Kidney (tissue), 14 donors: ENCODE measurements around the gene TRAFD1. TPM values are rescaled to one million over a fixed set of nuclear protein-coding genes. Genes with fewer than 3 reads are reported as not detected.

Experiments used
- DNase-seq, 5 donors: peaks; one replicate each; pipeline ENCODE4 v3.0.0-alpha.2; 2013 to 2020
- FAIRE-seq: peaks from 2 replicates; lab custom pipeline; 2012; peaks lifted over from hg19 to GRCh38; lab: Jason Lieb, UNC
- H3K27ac ChIP-seq, 2 donors: one replicate each; pipeline ENCODE4 v1.7.0; 2013; ENCODE audit warnings: low read depth in 2 of 2, low read length in 2 of 2, inconsistent platforms in 1 of 2
- H3K27me3 ChIP-seq: one replicate; pipeline ENCODE4 v1.7.1; 2013; ENCODE audit warnings: low read length, inconsistent platforms; ENCODE audit not compliant: control insufficient read depth, insufficient read depth
- H3K36me3 ChIP-seq, 3 donors: one replicate each; pipeline versions ENCODE4 v1.7.0 to v1.7.1; 2013; ENCODE audit warnings: low read length in 3 of 3, control low read depth in 1 of 3, inconsistent platforms in 1 of 3; ENCODE audit not compliant: insufficient read depth in 3 of 3, control insufficient read depth in 2 of 3
- H3K4me1 ChIP-seq, 3 donors: one replicate each; pipeline versions ENCODE4 v1.7.0 to v1.7.1; 2013; ENCODE audit warnings: low read length in 3 of 3, inconsistent platforms in 1 of 3, low read depth in 1 of 3; ENCODE audit not compliant: control insufficient read depth in 2 of 3, insufficient read depth in 2 of 3
- H3K4me3 ChIP-seq, 3 donors: one replicate each; pipeline versions ENCODE4 v1.7.0 to v1.8.1; 2013; ENCODE audit warnings: low read length in 3 of 3, control low read depth in 1 of 3, inconsistent platforms in 1 of 3
- H3K9ac ChIP-seq, 3 donors: one replicate each; pipeline versions ENCODE4 v1.7.0 to v1.7.1; 2013; ENCODE audit warnings: low read length in 3 of 3, control low read depth in 1 of 3, inconsistent platforms in 1 of 3
- H3K9me3 ChIP-seq, 3 donors: one replicate each; pipeline versions ENCODE4 v1.7.0 to v1.7.1; 2013; ENCODE audit warnings: low read length in 3 of 3, control low read depth in 1 of 3, inconsistent platforms in 1 of 3; ENCODE audit not compliant: control insufficient read depth in 2 of 3, insufficient read depth in 1 of 3
- CTCF ChIP-seq: IDR thresholded peaks from 3 replicates; pipeline ENCODE4 v1.5.1; 2012; ENCODE audit warnings: mild to moderate bottlenecking, moderate library complexity, borderline replicate concordance; ENCODE audit not compliant: insufficient read depth; ENCODE audit errors: extremely low read depth
- intact Hi-C: fragments of 100-400 bp; cut with DNase I; formaldehyde crosslinking; loops from one replicate; pipeline ENCODE4 v1.11.1; 2022
- polyA plus RNA-seq: library from polyadenylated mRNA; stranded (reverse); fragments of 350-450 nt; fragmentation: Illumina TruSeq; extraction: RNeasy Lipid Tissue Mini Kit (QIAGEN cat#74804); gene quantifications from one replicate; pipeline ENCODE4 v1.2.3, GENCODE V29; 2014; ENCODE audit warnings: low read depth, low replicate concordance; ENCODE audit not compliant: insufficient read depth
- total RNA-seq: library from RNA; stranded (reverse); fragmentation: NEBNext Ultra II Directional; extraction: Animal tissue kit (Norgen Biotek cat#: 25700); gene quantifications from one replicate; pipeline ENCODE4 v1.2.1, GENCODE V29; 2021
- donor health status: control.
- donor health status: control.
- donor health status: control.
- donor health status: control.
- donor health status: control.
- donor health status: DM: yes; HTN: yes; CAD: no.
- donor health status: Normal renal cell carcinoma (clear cell type).

Gene TRAFD1
- total and polyA plus RNA-seq, 2 donors from 2014 or later, result 16.4 to 27.1 TPM

- Histone ChIP-seq H3K36me3 (no peaks in the 10 kb centered on the region), H3K4me3 (no peak overlapping the region), H3K9ac (peak overlapping the region in 1 of 3 donors; percentile 7), H3K9me3 (no peaks in the 10 kb centered on the region), H3K27ac (peak overlapping the region in 1 of 2 donors; percentile 81), H3K4me1 (peaks cover 0 to 11% (median 7%) of the 10 kb centered on the region in 3 donors), H3K27me3 (no peaks in the 10 kb centered on the region)
- FAIRE-seq (no peak), DNase-seq (no peak)
- no peak for TF ChIP-seq CTCF
- intact Hi-C loops, result no loop called here
Observed at GRCh38 chr12:112112409-112113133, 12.8 kb upstream of the TRAFD1 start.

GRCh38 chr12:112115259-112116045 is 9.9 kb upstream of the TRAFD1 start:
- peaks cover 0 to 8% (median 6%) of the 10 kb centered on the region in 3 donors for H3K4me1 ChIP-seq
- H3K36me3 ChIP-seq, result no peaks in the 10 kb centered on the region
- H3K9ac ChIP-seq, result no peak overlapping the region
- H3K27me3 ChIP-seq, result no peaks in the 10 kb centered on the region
- H3K27ac ChIP-seq, result no peak overlapping the region
- no peak for TF ChIP-seq CTCF
- intact Hi-C loops, result no loop called here
- no peak for FAIRE-seq
- no peak overlapping the region for H3K4me3 ChIP-seq
- H3K9me3 ChIP-seq, result no peaks in the 10 kb centered on the region
- DNase-seq, result no peak

GRCh38 chr12:112116232-112117060 is 8.9 kb upstream of the TRAFD1 start:
- Histone ChIP-seq H3K36me3 (no peaks in the 10 kb centered on the region), H3K27ac (peak overlapping the region in 1 of 2 donors; percentile 32), H3K4me1 (peaks cover 0 to 8% (median 3%) of the 10 kb centered on the region in 3 donors), H3K9me3 (no peaks in the 10 kb centered on the region), H3K27me3 (no peaks in the 10 kb centered on the region), H3K4me3 (peak overlapping the region in 2 of 3 donors; percentile 4 to 28), H3K9ac (peak overlapping the region in 2 of 3 donors; percentile 24 to 33)
- intact Hi-C loops, result no loop called here
- no peak for TF ChIP-seq CTCF
- DNase-seq, result peak; percentile 74 to 84 (median 80)
- no peak for FAIRE-seq
